Spleen (tissue), 11 donors: ENCODE data around the gene PARVB. TPM values are rescaled to one million over a fixed set of nuclear protein-coding genes. Genes with fewer than 3 reads are reported as not detected.

ENCODE experiments used
- DNase-seq: peaks from one replicate; pipeline ENCODE4 v3.0.0-alpha.2; 2020
- H3K27ac ChIP-seq, 8 donors: fragments of 200-600 bp; sonication (generic) in 7 of 8; 1 replicate in 4 of 8; 2 replicates in 4 of 8; pipeline versions ENCODE4 v1.5.0 to v1.8.0; 2016 to 2021; ENCODE audit warnings: inconsistent platforms in 4 of 8, mild to moderate bottlenecking in 4 of 8, moderate library complexity in 1 of 8
- H3K27me3 ChIP-seq, 7 donors: fragments of 200-600 bp; sonication (generic) in 6 of 7; replicated peaks in 1 of 7; 1 replicate in 4 of 7; 2 replicates in 3 of 7; pipeline versions ENCODE4 v1.5.0 to v1.8.0; 2016 to 2021; ENCODE audit warnings: inconsistent platforms in 3 of 7, mild to moderate bottlenecking in 1 of 7
- H3K36me3 ChIP-seq, 6 donors: fragments of 200-600 bp; sonication (generic) in 5 of 6; 1 replicate in 4 of 6; 2 replicates in 2 of 6; pipeline versions ENCODE4 v1.5.0 to v1.8.0; 2016 to 2021; ENCODE audit warnings: inconsistent platforms in 2 of 6
- H3K4me1 ChIP-seq, 6 donors: fragments of 200-600 bp; sonication (generic) in 5 of 6; 1 replicate in 3 of 6; 2 replicates in 3 of 6; pipeline versions ENCODE4 v1.5.0 to v1.8.0; 2016 to 2021; ENCODE audit warnings: inconsistent platforms in 3 of 6
- H3K4me3 ChIP-seq, 8 donors: fragments of 200-600 bp; sonication (generic) in 7 of 8; 1 replicate in 4 of 8; 2 replicates in 4 of 8; pipeline versions ENCODE4 v1.5.0 to v1.8.0; 2016 to 2021; ENCODE audit warnings: inconsistent platforms in 4 of 8, mild to moderate bottlenecking in 4 of 8, moderate library complexity in 2 of 8
- H3K9me3 ChIP-seq, 8 donors: fragments of 200-600 bp; sonication (generic) in 7 of 8; 1 replicate in 4 of 8; 2 replicates in 4 of 8; pipeline versions ENCODE4 v1.5.0 to v1.8.0; 2016 to 2021; ENCODE audit warnings: inconsistent platforms in 4 of 8
- CTCF ChIP-seq, 11 experiments: fragments of 200-600 bp in 7 of 11; fragments of 450-650 bp in 4 of 11; sonication (generic) in 4 of 11; IDR thresholded peaks in 8 of 11; conservative IDR thresholded peaks in 3 of 11; 1 replicate in 7 of 11; 2 replicates in 4 of 11; pipeline versions ENCODE4 v1.4.0 to v1.8.0; 2016 to 2021; ENCODE audit warnings: antibody characterized with exemption in 11 of 11, inconsistent platforms in 4 of 11, mild to moderate bottlenecking in 1 of 11
- POLR2A ChIP-seq, 3 donors: fragments of 450-650 bp; IDR thresholded peaks; one replicate each; pipeline ENCODE4 v1.5.1; 2017; ENCODE audit warnings: antibody characterized with exemption in 3 of 3, mild to moderate bottlenecking in 1 of 3
- POLR2AphosphoS5 ChIP-seq, 3 donors: sonication (generic); formaldehyde crosslinking; IDR thresholded peaks; one replicate each; pipeline ENCODE4 v1.5.1; 2017; ENCODE audit warnings: antibody characterized with exemption in 3 of 3
- WGBS, 5 donors: extraction: QIAGEN DNeasy Blood & Tissue Kit in 3 of 5; methylation state at CpG; one replicate each; pipeline versions ENCODE4 v1.1.5 to v1.1.7; 2013 to 2018; 5-methylcytosine and 5-hydroxymethylcytosine counted together
- intact Hi-C: fragments of 100-400 bp; cut with DNase I; formaldehyde crosslinking; loops from one replicate; pipeline ENCODE4 v1.15.0; 2023; ENCODE audit warnings: low total_unique reads
- polyA plus RNA-seq, 3 donors: library from polyadenylated mRNA; stranded (reverse); fragments of 200-250 nt; gene quantifications; one replicate each; pipeline ENCODE4 v1.2.1, GENCODE V29; 2013
- total RNA-seq, 7 donors: library from RNA; depleted of rRNA in 3 of 7; stranded (reverse); fragments of >200 nt in 3 of 7; fragmentation: NEBNext Ultra II Directional in 4 of 7; extraction: Animal tissue kit (Norgen Biotek cat#: 25700) in 4 of 7; gene quantifications; one replicate each; pipeline versions ENCODE4 v1.1.0 to v1.2.1, GENCODE V29; 2016 to 2021
- donor health status: healthy with polysubstance abuse.
- donor health status: DM: no; HTN: no; CAD: no; lungs with moderate emphysema.
- donor health status: DM: no; HTN: no; CAD: no.
- donor health status: Bipolar disorder and iron deficiency.
- donor health status: healthy.
- donor health status: DM: no; HTN: no; CAD: no.
- donor health status: DM: yes; HTN: yes; CAD: no.

PARVB gene
- total and polyA plus RNA-seq, 10 donors: 24.0 to 61.9 (median 46.5) TPM

GRCh38 chr22:44088976-44089570 is 65.0 kb downstream of the PARVB start:
- H3K27me3 ChIP-seq: no peaks in the 10 kb centered on the region
- WGBS, 5 donors: 87 to 93% (median 91%) methylated on average over 11 to 17 of the region's 17 CpGs
- intact Hi-C loops: loop anchor here (5.0 to 10.0 kb wide), 2 partner anchors 97 to 476 kb away; no protein-coding TSS in a partner anchor

GRCh38 chr22:44089717-44090570 is 65.8 kb downstream of the PARVB start:
- peaks cover 0 to 54% (median 7%) of the 10 kb centered on the region in 6 donors for H3K36me3 ChIP-seq
- TF ChIP-seq CTCF (IDR thresholded peaks at IDR 0.05 in 8 of 11, conservative IDR thresholded peaks at IDR 0.05 in 3 of 11) (no peak), POLR2A (IDR thresholded peaks at IDR 0.05) (no peak), POLR2AphosphoS5 (IDR thresholded peaks at IDR 0.05) (no peak)
- WGBS, 5 donors: 84 to 93% (median 87%) methylated on average over 15 of the region's 15 CpGs
- intact Hi-C loops: loop anchor here (5.0 to 10.0 kb wide), 2 partner anchors 98 to 475 kb away; no protein-coding TSS in a partner anchor
- no peak overlapping the region for H3K4me3 ChIP-seq
- no peak overlapping the region for H3K27ac ChIP-seq
- peaks cover 0 to 22% (median 12%) of the 10 kb centered on the region in 6 donors for H3K4me1 ChIP-seq
- H3K9me3 ChIP-seq: peaks cover 0 to 2% (median 0%) of the 10 kb centered on the region in 8 donors
- DNase-seq: no peak
- no peaks in the 10 kb centered on the region for H3K27me3 ChIP-seq

More at GRCh38 chr22:44088976-44089570, 65.0 kb downstream of the PARVB start:
- no peak for DNase-seq
- peaks cover 0 to 47% (median 2%) of the 10 kb centered on the region in 6 donors for H3K36me3 ChIP-seq
- H3K4me1 ChIP-seq: peaks cover 0 to 22% (median 12%) of the 10 kb centered on the region in 6 donors
- H3K9me3 ChIP-seq: peaks cover 0 to 10% (median 3%) of the 10 kb centered on the region in 8 donors
- H3K4me3 ChIP-seq: no peak overlapping the region
- H3K27ac ChIP-seq: no peak overlapping the region
- no peak for TF ChIP-seq POLR2A (IDR thresholded peaks at IDR 0.05)
- no peak for TF ChIP-seq POLR2AphosphoS5 (IDR thresholded peaks at IDR 0.05)
- TF ChIP-seq CTCF (IDR thresholded peaks at IDR 0.05 in 8 of 11, conservative IDR thresholded peaks at IDR 0.05 in 3 of 11): no peak

- H3K4me3 ChIP-seq: no peak overlapping the region
- no peaks in the 10 kb centered on the region for H3K27me3 ChIP-seq
- H3K4me1 ChIP-seq: peaks cover 0 to 19% (median 9%) of the 10 kb centered on the region in 6 donors
- H3K9me3 ChIP-seq: no peaks in the 10 kb centered on the region
- no peak for DNase-seq
- intact Hi-C loops: no loop called here
- peaks cover 0 to 60% (median 11%) of the 10 kb centered on the region in 6 donors for H3K36me3 ChIP-seq
- WGBS, 5 donors: 79 to 88% (median 82%) methylated on average over 9 of the region's 9 CpGs
- TF ChIP-seq POLR2AphosphoS5 (IDR thresholded peaks at IDR 0.05) (no peak), CTCF (IDR thresholded peaks at IDR 0.05 in 8 of 11, conservative IDR thresholded peaks at IDR 0.05 in 3 of 11) (no peak), POLR2A (IDR thresholded peaks at IDR 0.05) (no peak)
- no peak overlapping the region for H3K27ac ChIP-seq
Observed at GRCh38 chr22:44090571-44090905, 66.4 kb downstream of the PARVB start.
